Stimulated activated naive CD8-positive, alpha-beta T cell treated with anti-CD3 and anti-CD28 coated beads, Interleukin-15, Interleukin-2, amounts not matched to agents 100 U/mL and 50 U/mL, for 24 hours (primary cell): Measurements from ENCODE around the gene UBE2E3.

Experiments
- ATAC-seq: fragments of 150-1000 bp; cut with Tn5 transposase; one replicate; pipeline ENCODE4 v1.10.0; 2021
- DNase-seq: peaks from one replicate; pipeline ENCODE4 v3.0.0; 2021

UBE2E3 gene

GRCh38 chr2:180980106-180980942 is at the start of gene UBE2E3:
UBE2E3 (plus strand) TSS chr2:180980605; CDS start chr2:180982043, 1,438 bp downstream.
- peak; percentile 85 for ATAC-seq
- DNase-seq: peak; percentile 80

- ATAC-seq (no peak), DNase-seq (no peak)
Observed at GRCh38 chr2:180931841-180932240, 48.6 kb upstream of the UBE2E3 start.

- DNase-seq (no peak), ATAC-seq (no peak)
Observed at GRCh38 chr2:180933332-180933731, 47.1 kb upstream of the UBE2E3 start.

GRCh38 chr2:180934911-180935310 is 45.5 kb upstream of the UBE2E3 start:
- DNase-seq (no peak), ATAC-seq (no peak)

GRCh38 chr2:180937480-180937879 is 42.9 kb upstream of the UBE2E3 start:
- DNase-seq (peak; percentile 4), ATAC-seq (peak; percentile 65)

GRCh38 chr2:180938451-180938850 is 42.0 kb upstream of the UBE2E3 start:
- no peak for ATAC-seq
- DNase-seq: no peak

- no peak for DNase-seq
- no peak for ATAC-seq
Observed at GRCh38 chr2:180943275-180943674, 37.1 kb upstream of the UBE2E3 start.

- no peak for DNase-seq
- ATAC-seq: no peak
Observed at GRCh38 chr2:180944372-180944771, 36.0 kb upstream of the UBE2E3 start.

- no peak for DNase-seq
- ATAC-seq: no peak
Observed at GRCh38 chr2:180947208-180947689, 33.2 kb upstream of the UBE2E3 start.

- DNase-seq (no peak), ATAC-seq (no peak)
Observed at GRCh38 chr2:180949896-180950295, 30.5 kb upstream of the UBE2E3 start.

GRCh38 chr2:180952082-180952481 is 28.3 kb upstream of the UBE2E3 start:
- DNase-seq (no peak), ATAC-seq (no peak)

- ATAC-seq (no peak), DNase-seq (no peak)
Observed at GRCh38 chr2:180952731-180953336, 27.6 kb upstream of the UBE2E3 start.

- DNase-seq (no peak), ATAC-seq (no peak)
Observed at GRCh38 chr2:180953550-180953949, 26.9 kb upstream of the UBE2E3 start.

GRCh38 chr2:180955101-180955500 is 25.3 kb upstream of the UBE2E3 start:
- no peak for ATAC-seq
- no peak for DNase-seq

- ATAC-seq (no peak), DNase-seq (no peak)
Observed at GRCh38 chr2:180959787-180960186, 20.6 kb upstream of the UBE2E3 start.

- no peak for ATAC-seq
- DNase-seq: no peak
Observed at GRCh38 chr2:180960982-180961381, 19.4 kb upstream of the UBE2E3 start.

GRCh38 chr2:180962727-180963314 is 17.6 kb upstream of the UBE2E3 start:
- ATAC-seq (no peak), DNase-seq (no peak)

GRCh38 chr2:180966378-180966777 is 14.0 kb upstream of the UBE2E3 start:
- ATAC-seq: no peak

GRCh38 chr2:180969124-180969523 is 11.3 kb upstream of the UBE2E3 start:
- ATAC-seq: no peak
- no peak for DNase-seq

More at GRCh38 chr2:180966378-180966777, 14.0 kb upstream of the UBE2E3 start:
- DNase-seq: no peak

- ATAC-seq (no peak), DNase-seq (no peak)
Observed at GRCh38 chr2:180970016-180970415, 10.4 kb upstream of the UBE2E3 start.

GRCh38 chr2:180971811-180972210 is 8.6 kb upstream of the UBE2E3 start:
- DNase-seq: no peak
- no peak for ATAC-seq

- no peak for DNase-seq
- no peak for ATAC-seq
Observed at GRCh38 chr2:180975585-180975984, 4.8 kb upstream of the UBE2E3 start.
